ENCODE data around the gene NCBP2. TPM values are rescaled to one million over a fixed set of nuclear protein-coding genes. Genes with fewer than 3 reads are reported as not detected.

NCBP2 gene
- total RNA-seq, 3 donors from 2014 or later = 48.0 to 57.3 (median 55.0) TPM

DNA sequence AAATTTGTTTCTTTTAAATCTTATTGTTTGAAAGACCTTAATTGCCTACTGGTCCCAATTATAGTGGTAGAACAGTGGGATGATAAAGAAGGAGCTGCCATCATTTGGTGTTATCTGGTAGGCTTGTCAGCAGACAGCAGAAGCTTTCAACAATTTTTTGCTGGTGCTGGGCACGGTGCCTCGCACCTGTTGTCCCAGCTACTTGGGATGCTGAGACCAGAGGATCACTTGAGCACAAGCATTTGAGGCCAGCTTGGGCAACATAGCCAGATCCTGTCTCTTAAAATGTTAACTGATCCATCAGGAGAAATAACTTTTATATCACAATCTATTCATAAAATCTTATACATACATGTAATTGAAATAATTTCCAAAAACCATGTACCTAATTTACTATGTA is 38.6 kb downstream of the NCBP2 start:
- no peaks in the 10 kb centered on the region for H3K9me3 ChIP-seq
- no peak overlapping the region for H3K4me3 ChIP-seq
- H3K36me3 ChIP-seq (ENCODE audit: low read depth) = peaks cover 5% of the 10 kb centered on the region
- TF ChIP-seq, protein P1, sequence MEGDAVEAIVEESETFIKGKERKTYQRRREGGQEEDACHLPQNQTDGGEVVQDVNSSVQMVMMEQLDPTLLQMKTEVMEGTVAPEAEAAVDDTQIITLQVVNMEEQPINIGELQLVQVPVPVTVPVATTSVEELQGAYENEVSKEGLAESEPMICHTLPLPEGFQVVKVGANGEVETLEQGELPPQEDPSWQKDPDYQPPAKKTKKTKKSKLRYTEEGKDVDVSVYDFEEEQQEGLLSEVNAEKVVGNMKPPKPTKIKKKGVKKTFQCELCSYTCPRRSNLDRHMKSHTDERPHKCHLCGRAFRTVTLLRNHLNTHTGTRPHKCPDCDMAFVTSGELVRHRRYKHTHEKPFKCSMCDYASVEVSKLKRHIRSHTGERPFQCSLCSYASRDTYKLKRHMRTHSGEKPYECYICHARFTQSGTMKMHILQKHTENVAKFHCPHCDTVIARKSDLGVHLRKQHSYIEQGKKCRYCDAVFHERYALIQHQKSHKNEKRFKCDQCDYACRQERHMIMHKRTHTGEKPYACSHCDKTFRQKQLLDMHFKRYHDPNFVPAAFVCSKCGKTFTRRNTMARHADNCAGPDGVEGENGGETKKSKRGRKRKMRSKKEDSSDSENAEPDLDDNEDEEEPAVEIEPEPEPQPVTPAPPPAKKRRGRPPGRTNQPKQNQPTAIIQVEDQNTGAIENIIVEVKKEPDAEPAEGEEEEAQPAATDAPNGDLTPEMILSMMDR (IDR thresholded peaks at IDR 0.05) = no peak
- intact Hi-C loops (cut with DNase I, micrococcal nuclease) = no loop called here
- ATAC-seq = no peak
- H3K4me1 ChIP-seq (ENCODE audit: low read depth) = no peaks in the 10 kb centered on the region
- no peak for DNase-seq

DNA sequence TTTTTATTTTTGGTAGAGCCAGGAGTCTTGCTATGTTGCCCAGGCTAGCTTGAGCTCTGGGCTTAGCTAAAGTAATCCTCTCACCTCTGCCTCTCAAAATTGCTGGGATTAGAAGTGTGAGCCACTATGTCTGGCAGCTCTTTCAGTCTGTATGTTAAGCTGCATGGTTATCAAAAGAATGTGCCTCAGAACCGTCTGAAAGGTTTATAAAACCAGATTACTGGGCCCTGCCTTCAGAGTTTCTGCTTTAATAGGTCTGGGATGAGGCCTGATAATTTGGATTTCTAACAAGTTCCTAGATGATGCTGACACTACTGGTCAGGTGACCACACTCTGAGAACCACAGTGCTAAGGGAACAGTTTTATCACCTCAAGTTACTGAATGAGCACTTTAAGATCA is 40.0 kb downstream of the NCBP2 start:
- ATAC-seq (no peak), DNase-seq (no peak)
- peaks cover 5% of the 10 kb centered on the region for H3K36me3 ChIP-seq (ENCODE audit: low read depth)
- H3K9me3 ChIP-seq = no peaks in the 10 kb centered on the region
- intact Hi-C loops (cut with DNase I, micrococcal nuclease) = no loop called here
- TF ChIP-seq, protein P1 (IDR thresholded peaks at IDR 0.05) = no peak
- no peaks in the 10 kb centered on the region for H3K4me1 ChIP-seq (ENCODE audit: low read depth)
- H3K4me3 ChIP-seq = no peak overlapping the region

DNA sequence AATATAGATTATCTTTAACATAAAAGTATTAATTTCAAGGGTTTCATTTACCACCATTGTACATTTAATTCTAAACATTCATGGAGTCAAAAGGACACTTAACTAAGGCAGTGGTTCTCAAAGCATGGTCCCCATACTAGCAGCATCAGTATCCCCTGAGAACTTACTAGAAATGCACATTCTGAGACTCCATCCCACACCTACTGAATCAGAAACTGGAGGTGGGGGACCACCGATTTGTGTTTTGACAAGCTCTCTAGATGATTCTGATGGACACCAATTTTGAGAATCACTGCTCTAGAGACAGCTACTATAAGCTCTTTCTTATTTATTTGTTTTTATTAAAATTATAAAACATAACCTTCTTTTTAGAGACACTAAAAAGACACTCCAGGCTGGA is 40.6 kb downstream of the NCBP2 start:
- Histone ChIP-seq H3K4me3 (no peak overlapping the region), H3K4me1 (ENCODE audit: low read depth) (no peaks in the 10 kb centered on the region), H3K36me3 (ENCODE audit: low read depth) (peaks cover 5% of the 10 kb centered on the region), H3K9me3 (no peaks in the 10 kb centered on the region)
- DNase-seq = no peak
- intact Hi-C loops (cut with DNase I, micrococcal nuclease) = no loop called here
- TF ChIP-seq, protein P1 (IDR thresholded peaks at IDR 0.05) = no peak
- ATAC-seq = no peak

DNA sequence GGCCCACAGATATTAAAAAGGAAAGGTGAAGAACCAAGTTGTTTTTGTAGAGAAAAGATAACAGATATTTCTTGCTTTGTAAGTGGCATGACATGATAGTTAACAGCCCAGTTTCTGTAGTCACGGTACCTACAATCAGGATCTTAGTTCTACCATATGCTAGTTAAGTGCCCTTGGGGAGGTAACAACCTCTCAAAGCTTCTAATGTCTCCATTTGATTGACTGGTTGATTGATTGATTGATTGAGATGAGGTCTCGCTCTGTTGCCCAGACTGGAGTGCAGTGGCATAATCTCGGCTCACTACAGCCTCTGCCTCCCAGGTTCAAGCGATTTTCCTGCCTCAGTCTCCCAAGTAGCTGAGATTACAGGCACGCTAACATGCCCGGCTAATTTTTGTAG is 46.1 kb downstream of the NCBP2 start:
- no peak overlapping the region for H3K4me3 ChIP-seq
- ATAC-seq (no peak), DNase-seq (no peak)
- intact Hi-C loops (cut with DNase I, micrococcal nuclease) = no loop called here
- TF ChIP-seq, protein P1 (IDR thresholded peaks at IDR 0.05) = no peak
- no peaks in the 10 kb centered on the region for H3K36me3 ChIP-seq (ENCODE audit: low read depth)
- H3K4me1 ChIP-seq (ENCODE audit: low read depth) = no peaks in the 10 kb centered on the region
- H3K9me3 ChIP-seq = no peaks in the 10 kb centered on the region

DNA sequence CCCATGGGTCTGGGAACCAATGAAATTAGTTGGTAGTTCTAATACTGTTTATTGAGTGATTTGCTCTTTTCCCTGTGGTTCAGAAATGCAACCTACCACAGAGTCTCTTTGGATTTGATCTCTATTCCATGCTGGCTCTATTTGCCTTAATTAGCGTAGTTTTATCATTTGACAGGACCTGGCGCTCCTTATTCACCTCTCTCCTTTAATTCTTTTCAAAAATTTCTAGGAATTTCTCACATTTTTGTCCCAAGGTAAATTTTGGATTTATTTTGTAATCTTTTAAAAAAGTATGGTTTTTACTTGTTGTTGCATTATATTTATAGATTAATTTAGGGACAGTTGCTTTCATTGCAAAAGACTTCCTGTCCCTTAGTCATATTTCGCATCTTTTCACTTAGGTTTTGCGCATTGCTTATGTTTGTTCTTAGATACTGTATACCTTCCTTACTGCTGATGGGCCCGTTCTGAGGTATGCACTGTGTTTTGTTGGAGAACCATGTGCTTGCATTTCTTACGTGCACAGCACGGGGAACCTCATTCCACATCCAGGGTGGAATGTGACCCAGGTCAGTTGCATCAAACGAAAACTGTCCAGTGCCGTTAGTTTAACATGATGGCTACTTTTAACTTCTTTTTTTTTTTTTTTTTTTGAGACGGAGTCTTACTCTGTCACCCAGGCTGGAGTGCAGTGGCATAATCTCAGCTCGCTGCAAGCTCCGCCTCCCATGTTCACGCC is 47.6 kb downstream of the NCBP2 start:
- H3K4me1 ChIP-seq (ENCODE audit: low read depth) = no peaks in the 10 kb centered on the region
- no peaks in the 10 kb centered on the region for H3K9me3 ChIP-seq
- no peak for ATAC-seq

More for the DNA sequence above, 47.6 kb downstream of the NCBP2 start:
- intact Hi-C loops (cut with DNase I, micrococcal nuclease) = no loop called here
- DNase-seq = no peak
- no peak overlapping the region for H3K4me3 ChIP-seq
- TF ChIP-seq, protein P1 (IDR thresholded peaks at IDR 0.05) = no peak
- no peaks in the 10 kb centered on the region for H3K36me3 ChIP-seq (ENCODE audit: low read depth)
